GM12875 (cell line): ENCODE results near the gene UCHL5.

ENCODE experiments used
- H3K4me3 ChIP-seq: one replicate; pipeline ENCODE4 v1.5.1; 2011; ENCODE audit warnings: low read depth, low read length, control low read depth
- TF ChIP-seq, protein P1 (sequence below): IDR thresholded peaks from 2 replicates; pipeline ENCODE4 v1.5.1; 2011; ENCODE audit warnings: low read depth, mild to moderate bottlenecking, control low read depth, inconsistent platforms, low read length, moderate library complexity, borderline replicate concordance; ENCODE audit not compliant: insufficient read depth

Gene UCHL5

DNA sequence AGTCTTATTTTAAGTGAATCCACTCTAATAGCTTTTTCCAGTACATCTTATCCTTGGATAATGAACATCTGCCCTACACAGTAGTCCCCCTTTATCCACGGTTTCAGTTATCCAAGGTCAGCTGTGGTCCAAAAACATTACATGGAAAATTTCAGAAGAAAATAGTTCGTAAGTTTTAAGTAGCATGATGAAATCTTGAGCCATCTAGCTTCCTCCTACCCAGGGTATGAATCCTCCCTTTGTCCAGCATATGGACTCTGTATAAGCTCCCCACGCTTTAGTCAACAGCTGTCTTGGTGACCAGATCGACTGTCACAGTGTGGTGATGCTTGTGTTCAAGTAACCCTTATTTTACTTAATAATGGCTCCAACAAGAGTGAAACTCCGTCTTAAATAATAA lies 43.5 kb upstream of the UCHL5 start:
- no peak overlapping the region for H3K4me3 ChIP-seq
- TF ChIP-seq, protein P1, sequence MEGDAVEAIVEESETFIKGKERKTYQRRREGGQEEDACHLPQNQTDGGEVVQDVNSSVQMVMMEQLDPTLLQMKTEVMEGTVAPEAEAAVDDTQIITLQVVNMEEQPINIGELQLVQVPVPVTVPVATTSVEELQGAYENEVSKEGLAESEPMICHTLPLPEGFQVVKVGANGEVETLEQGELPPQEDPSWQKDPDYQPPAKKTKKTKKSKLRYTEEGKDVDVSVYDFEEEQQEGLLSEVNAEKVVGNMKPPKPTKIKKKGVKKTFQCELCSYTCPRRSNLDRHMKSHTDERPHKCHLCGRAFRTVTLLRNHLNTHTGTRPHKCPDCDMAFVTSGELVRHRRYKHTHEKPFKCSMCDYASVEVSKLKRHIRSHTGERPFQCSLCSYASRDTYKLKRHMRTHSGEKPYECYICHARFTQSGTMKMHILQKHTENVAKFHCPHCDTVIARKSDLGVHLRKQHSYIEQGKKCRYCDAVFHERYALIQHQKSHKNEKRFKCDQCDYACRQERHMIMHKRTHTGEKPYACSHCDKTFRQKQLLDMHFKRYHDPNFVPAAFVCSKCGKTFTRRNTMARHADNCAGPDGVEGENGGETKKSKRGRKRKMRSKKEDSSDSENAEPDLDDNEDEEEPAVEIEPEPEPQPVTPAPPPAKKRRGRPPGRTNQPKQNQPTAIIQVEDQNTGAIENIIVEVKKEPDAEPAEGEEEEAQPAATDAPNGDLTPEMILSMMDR: no peak

DNA sequence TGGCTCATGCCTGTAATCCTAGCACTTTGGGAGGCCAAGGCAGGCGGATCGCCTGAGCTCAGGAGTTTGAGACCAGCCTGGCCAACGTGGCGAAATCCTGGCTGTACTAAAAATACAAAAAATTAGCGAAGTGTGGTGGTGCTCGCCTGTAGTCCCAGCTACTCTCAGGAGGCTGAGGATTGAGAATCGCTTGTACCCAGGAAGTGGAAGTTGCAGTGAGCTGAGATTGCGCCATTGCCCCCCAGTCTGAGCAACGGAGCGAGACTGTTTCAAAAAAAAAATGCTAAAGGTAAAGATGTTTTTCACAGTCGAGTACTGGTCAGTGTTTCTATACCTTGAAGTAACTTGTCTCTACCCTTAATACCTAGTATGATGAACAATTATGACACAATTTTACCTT lies 35.0 kb upstream of the UCHL5 start:
- TF ChIP-seq, protein P1: no peak
- no peak overlapping the region for H3K4me3 ChIP-seq

DNA sequence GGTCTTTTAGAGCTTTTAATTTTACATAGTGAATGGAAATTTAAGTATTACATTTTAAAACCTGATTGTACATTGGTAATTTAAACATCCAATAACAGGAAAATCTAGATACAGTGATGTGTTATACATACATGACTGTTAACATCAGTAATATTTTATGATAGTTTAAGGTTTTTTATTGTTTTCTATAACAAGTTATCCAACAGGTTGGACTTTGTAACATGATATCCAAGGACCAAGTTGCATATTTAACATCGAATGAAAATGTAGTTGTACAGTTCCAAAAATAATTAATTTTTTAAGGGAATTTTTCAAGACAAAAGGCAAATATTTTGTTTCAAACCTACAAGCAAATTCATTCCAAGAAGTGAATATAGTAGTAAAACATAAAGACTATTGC lies 31.7 kb upstream of the UCHL5 start:
- no peak overlapping the region for H3K4me3 ChIP-seq

DNA sequence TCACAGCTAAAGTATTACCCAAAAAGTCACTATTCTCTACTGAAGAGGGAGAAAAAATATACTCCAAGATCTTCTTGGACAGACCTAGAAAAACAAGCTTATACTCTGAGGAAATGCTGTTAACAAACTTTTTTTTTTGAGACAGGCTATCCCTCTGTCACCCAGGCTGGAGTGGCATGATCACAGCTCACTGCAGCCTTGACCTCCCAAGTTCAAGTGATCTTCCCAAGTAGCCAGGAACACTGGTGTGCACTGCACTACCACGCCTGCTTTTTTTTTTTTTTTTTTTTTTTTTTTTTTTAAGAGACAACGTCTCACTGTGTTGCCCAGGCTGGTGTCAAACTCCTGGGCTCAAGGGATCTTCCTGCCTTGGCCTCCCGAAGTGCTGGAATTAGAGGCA lies 28.7 kb upstream of the UCHL5 start:
- TF ChIP-seq, protein P1: no peak
- H3K4me3 ChIP-seq: no peak overlapping the region

More for the DNA sequence above, 31.7 kb upstream of the UCHL5 start:
- TF ChIP-seq, protein P1: no peak

DNA sequence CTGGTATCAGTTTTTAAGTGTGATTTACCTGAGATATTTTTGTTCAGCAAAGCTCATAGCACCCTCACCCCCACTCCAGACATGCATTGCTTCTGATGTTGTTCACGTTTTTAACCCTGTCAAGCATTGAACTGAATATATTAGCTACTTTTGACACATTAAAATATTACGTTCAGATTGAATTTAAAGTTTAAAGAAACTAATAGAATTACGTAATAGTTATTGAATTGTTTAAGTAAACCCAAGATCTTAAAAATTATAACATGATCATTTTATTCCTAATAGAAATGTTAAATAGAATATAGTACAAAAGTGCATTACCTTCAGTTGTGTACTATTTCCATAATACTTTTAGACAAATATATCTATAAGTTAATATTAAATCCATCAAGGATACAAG lies 27.2 kb upstream of the UCHL5 start:
- TF ChIP-seq, protein P1: no peak
- H3K4me3 ChIP-seq: no peak overlapping the region

DNA sequence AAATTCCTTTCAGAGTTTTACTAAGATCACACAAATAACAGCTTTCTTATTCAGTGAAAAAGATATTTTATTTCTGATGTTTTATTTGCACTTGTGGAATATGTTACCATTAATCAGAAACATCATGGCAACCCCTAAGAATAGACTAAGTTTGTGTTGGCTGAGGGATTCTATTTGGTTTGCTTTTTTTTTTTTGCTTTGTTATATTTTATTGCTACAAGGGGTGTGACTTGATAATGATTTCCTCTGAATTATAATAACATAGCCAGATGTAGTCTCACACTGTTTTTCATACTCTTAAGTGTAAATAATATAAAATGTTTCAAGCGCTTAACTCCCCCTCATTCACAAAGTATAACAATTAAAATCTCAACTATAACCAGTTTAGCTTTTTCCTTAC lies 26.1 kb upstream of the UCHL5 start:
- TF ChIP-seq, protein P1: no peak
- H3K4me3 ChIP-seq: no peak overlapping the region

DNA sequence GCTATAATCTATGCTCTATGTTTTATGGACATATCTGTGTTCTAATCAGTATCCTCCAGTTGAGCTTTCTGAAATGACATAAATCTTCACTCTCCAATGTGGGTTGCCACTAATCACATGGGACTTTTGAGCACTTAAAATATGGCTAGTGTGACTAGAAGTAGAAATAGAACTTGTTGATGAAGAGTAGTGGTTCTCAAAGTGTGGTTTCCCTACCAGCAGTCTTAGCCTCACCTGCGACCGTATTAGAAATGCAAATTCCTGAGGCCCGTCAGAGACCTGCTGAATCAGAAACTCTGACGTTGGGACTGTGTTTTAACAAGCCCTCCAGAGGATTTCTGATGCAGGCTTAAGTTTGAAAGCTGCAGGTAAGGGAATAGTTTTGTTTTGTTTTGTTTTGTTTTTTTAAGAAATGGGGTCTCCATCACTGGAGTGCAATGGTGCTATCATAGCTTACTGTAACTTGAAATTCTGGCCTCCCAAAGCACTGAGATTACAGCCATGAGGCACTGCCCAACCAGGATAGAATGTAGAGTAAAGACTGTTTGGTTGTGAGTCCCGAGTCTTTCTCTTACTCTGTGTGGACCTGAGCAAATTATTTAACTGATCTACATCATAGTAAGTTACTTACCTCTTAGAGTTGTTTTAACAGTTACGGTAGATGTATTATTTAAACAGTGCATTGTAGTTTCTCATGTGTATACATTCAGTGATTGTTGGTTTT lies 24.4 kb upstream of the UCHL5 start:
- H3K4me3 ChIP-seq: no peak overlapping the region
- TF ChIP-seq, protein P1: no peak
